ENCODE data around the gene FOXE1. TPM values are rescaled to one million over a fixed set of nuclear protein-coding genes. Genes with fewer than 3 reads are reported as not detected.

The FOXE1 gene
- total RNA-seq, 4 donors from 2014 or later, result not detected

DNA sequence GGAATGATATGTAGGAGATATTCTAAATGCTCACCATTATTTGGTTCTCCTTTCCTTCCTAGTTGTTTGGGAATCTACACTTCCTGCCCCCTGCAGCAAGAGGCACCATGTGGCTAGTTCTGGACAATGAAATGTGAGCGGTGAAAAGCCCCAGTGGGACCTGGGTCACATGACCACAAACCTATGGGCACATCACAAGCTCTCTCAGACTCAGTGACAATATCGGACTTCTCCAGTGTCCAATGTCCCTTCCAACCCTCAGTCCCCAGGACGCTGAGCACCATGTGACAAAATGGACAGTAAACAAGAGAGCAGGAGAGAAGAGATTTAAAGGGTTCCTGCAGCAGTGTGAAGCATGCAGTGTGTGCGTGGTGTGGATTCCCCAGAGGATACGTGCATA, 44.6 kb upstream of the FOXE1 start:
- intact Hi-C loops (cut with DNase I; ENCODE audit: low total_unique reads), result no loop called here
- no peak overlapping the region for H3K4me3 ChIP-seq
- in situ Hi-C loops (cut with MboI; ENCODE audit: low pct_ligation_motif_present in 1 of 4, low pct_unique_long_range_greater_than_20kb in 1 of 4, low sequenced_read_pairs in 3 of 4), result loop anchor here in 1 of 4 donors (25.0 kb wide), 1 partner anchor 96 kb away; no protein-coding TSS in a partner anchor
- TF ChIP-seq POLR2A (IDR thresholded peaks at IDR 0.05), result no peak
- TF ChIP-seq, protein P1, sequence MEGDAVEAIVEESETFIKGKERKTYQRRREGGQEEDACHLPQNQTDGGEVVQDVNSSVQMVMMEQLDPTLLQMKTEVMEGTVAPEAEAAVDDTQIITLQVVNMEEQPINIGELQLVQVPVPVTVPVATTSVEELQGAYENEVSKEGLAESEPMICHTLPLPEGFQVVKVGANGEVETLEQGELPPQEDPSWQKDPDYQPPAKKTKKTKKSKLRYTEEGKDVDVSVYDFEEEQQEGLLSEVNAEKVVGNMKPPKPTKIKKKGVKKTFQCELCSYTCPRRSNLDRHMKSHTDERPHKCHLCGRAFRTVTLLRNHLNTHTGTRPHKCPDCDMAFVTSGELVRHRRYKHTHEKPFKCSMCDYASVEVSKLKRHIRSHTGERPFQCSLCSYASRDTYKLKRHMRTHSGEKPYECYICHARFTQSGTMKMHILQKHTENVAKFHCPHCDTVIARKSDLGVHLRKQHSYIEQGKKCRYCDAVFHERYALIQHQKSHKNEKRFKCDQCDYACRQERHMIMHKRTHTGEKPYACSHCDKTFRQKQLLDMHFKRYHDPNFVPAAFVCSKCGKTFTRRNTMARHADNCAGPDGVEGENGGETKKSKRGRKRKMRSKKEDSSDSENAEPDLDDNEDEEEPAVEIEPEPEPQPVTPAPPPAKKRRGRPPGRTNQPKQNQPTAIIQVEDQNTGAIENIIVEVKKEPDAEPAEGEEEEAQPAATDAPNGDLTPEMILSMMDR (IDR thresholded peaks at IDR 0.05), result no peak
- TF ChIP-seq EP300 (IDR thresholded peaks at IDR 0.05; ENCODE audit: low read depth), result no peak
- TF ChIP-seq POLR2AphosphoS5 (IDR thresholded peaks at IDR 0.05), result no peak
- H3K27ac ChIP-seq, result no peak overlapping the region
- 67 to 69% methylated on average over 2 to 5 of the region's 5 CpGs for WGBS, 2 donors (ENCODE audit: low coverage in 1 of 2)
- no peaks in the 10 kb centered on the region for H3K36me3 ChIP-seq
- peaks cover 0 to 5% (median 5%) of the 10 kb centered on the region in 4 donors for H3K4me1 ChIP-seq
- H3K9me3 ChIP-seq, result no peaks in the 10 kb centered on the region
- no peak for DNase-seq
- H3K27me3 ChIP-seq, result peaks cover 33% of the 10 kb centered on the region

DNA sequence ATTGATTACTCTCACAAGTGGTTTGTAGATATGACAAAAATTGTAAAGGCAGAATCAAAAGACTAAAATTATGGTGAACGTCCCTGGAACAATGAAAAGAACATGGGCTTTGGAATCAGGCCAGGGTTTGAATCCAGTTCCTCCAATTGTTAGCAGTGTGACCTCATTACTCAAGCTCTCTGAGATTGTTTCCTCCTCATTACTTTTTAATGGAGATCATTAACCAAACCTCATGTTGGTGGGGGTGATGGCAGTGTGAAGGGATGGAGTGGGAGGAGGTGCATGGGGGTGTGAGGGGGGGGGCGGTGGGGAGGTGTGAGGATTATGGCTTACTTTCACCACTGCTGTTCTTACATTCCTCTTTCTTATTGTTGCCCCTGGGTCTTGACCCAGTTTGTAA, 44.1 kb upstream of the FOXE1 start:
- Histone ChIP-seq H3K36me3 (no peaks in the 10 kb centered on the region), H3K4me3 (no peak overlapping the region), H3K27ac (no peak overlapping the region), H3K4me1 (peaks cover 0 to under 1% (median 0%) of the 10 kb centered on the region in 4 donors), H3K9me3 (no peaks in the 10 kb centered on the region), H3K27me3 (peaks cover 28% of the 10 kb centered on the region)
- DNase-seq, result no peak
- TF ChIP-seq POLR2A (IDR thresholded peaks at IDR 0.05) (no peak), POLR2AphosphoS5 (IDR thresholded peaks at IDR 0.05) (no peak), EP300 (IDR thresholded peaks at IDR 0.05; ENCODE audit: low read depth) (no peak)
- TF ChIP-seq, protein P1 (IDR thresholded peaks at IDR 0.05), result no peak
- WGBS, 2 donors (ENCODE audit: low coverage in 1 of 2), result 14 to 58% methylated on average over 1 to 2 of the region's 2 CpGs
- in situ Hi-C loops (cut with MboI; ENCODE audit: low pct_ligation_motif_present in 1 of 4, low pct_unique_long_range_greater_than_20kb in 1 of 4, low sequenced_read_pairs in 3 of 4) (loop anchor here in 1 of 4 donors (25.0 kb wide), 1 partner anchor 97 kb away; no protein-coding TSS in a partner anchor), intact Hi-C loops (cut with DNase I; ENCODE audit: low total_unique reads) (no loop called here)

- TF ChIP-seq POLR2AphosphoS5 (IDR thresholded peaks at IDR 0.05) (no peak), EP300 (IDR thresholded peaks at IDR 0.05; ENCODE audit: low read depth) (no peak), POLR2A (IDR thresholded peaks at IDR 0.05) (no peak)
- TF ChIP-seq, protein P1 (IDR thresholded peaks at IDR 0.05), result no peak
- Histone ChIP-seq H3K4me1 (no peaks in the 10 kb centered on the region), H3K27me3 (peaks cover 19% of the 10 kb centered on the region), H3K27ac (no peak overlapping the region), H3K4me3 (no peak overlapping the region), H3K36me3 (no peaks in the 10 kb centered on the region), H3K9me3 (no peaks in the 10 kb centered on the region)
- in situ Hi-C loops (cut with MboI; ENCODE audit: low pct_ligation_motif_present in 1 of 4, low pct_unique_long_range_greater_than_20kb in 1 of 4, low sequenced_read_pairs in 3 of 4) (loop anchor here in 1 of 4 donors (25.0 kb wide), 1 partner anchor 98 kb away; no protein-coding TSS in a partner anchor), intact Hi-C loops (cut with DNase I; ENCODE audit: low total_unique reads) (no loop called here)
- 66 to 73% methylated on average over 4 to 5 of the region's 5 CpGs for WGBS, 2 donors (ENCODE audit: low coverage in 1 of 2)
- no peak for DNase-seq
Measured at GRCh38 chr9:97809666-97810344, 43.2 kb upstream of the FOXE1 start.

GRCh38 chr9:97811533-97812246, 41.3 kb upstream of the FOXE1 start:
- no peaks in the 10 kb centered on the region for H3K4me1 ChIP-seq
- H3K4me3 ChIP-seq, result no peak overlapping the region
- H3K27me3 ChIP-seq, result peaks cover 14% of the 10 kb centered on the region
- no peaks in the 10 kb centered on the region for H3K36me3 ChIP-seq
- H3K27ac ChIP-seq, result no peak overlapping the region
- intact Hi-C loops (cut with DNase I; ENCODE audit: low total_unique reads), result no loop called here
- TF ChIP-seq POLR2A (IDR thresholded peaks at IDR 0.05) (no peak), POLR2AphosphoS5 (IDR thresholded peaks at IDR 0.05) (no peak), EP300 (IDR thresholded peaks at IDR 0.05; ENCODE audit: low read depth) (no peak)
- TF ChIP-seq, protein P1 (IDR thresholded peaks at IDR 0.05), result no peak
- 88 to 94% methylated on average over 3 to 7 of the region's 7 CpGs for WGBS, 2 donors (ENCODE audit: low coverage in 1 of 2)
- in situ Hi-C loops (cut with MboI; ENCODE audit: low pct_ligation_motif_present in 1 of 4, low pct_unique_long_range_greater_than_20kb in 1 of 4, low sequenced_read_pairs in 3 of 4), result loop anchor here in 1 of 4 donors (25.0 kb wide), 1 partner anchor 99 kb away; no protein-coding TSS in a partner anchor
- no peak for DNase-seq
- no peaks in the 10 kb centered on the region for H3K9me3 ChIP-seq

Data from transverse colon (tissue), 4 donors.